GM12891 (cell line): ENCODE measurements around the gene PRMT1.

Experiments
- POLR2A ChIP-seq: IDR thresholded peaks from 2 replicates; pipeline ENCODE4 v1.6.1; 2011; ENCODE audit warnings: low read depth, low read length, control low read depth
- POLR2AphosphoS5 ChIP-seq: IDR thresholded peaks from 2 replicates; pipeline ENCODE4 v1.6.1; 2011; ENCODE audit warnings: low read depth, low read length, control low read depth

DNA sequence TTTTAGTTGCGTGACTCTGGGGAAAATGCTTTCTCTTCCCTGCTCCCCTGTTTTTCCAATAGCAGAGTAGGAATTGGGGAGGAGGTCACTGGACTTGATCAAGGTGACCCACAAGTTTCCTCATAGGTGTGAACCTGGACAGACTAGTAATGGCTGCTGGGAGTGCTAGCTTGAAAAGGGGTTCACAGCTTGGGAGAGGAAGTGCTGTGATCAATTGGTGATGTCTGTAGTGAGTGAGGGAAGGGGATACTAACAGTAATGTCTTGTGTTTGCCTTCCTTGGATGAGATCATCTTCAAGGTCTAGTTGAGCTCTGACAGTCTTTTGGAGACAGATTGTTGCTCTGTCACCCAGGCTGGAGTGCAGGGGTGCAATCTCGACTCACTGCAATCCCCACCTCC is 9.6 kb upstream of the PRMT1 start:
- TF ChIP-seq POLR2A (no peak), POLR2AphosphoS5 (no peak)
